ENCODE measurements around the gene AFF1. TPM values are rescaled to one million over a fixed set of nuclear protein-coding genes. Genes with fewer than 3 reads are reported as not detected.

Gene AFF1
- total RNA-seq, 3 donors from 2014 or later: 84.0 to 150 (median 120) TPM

DNA sequence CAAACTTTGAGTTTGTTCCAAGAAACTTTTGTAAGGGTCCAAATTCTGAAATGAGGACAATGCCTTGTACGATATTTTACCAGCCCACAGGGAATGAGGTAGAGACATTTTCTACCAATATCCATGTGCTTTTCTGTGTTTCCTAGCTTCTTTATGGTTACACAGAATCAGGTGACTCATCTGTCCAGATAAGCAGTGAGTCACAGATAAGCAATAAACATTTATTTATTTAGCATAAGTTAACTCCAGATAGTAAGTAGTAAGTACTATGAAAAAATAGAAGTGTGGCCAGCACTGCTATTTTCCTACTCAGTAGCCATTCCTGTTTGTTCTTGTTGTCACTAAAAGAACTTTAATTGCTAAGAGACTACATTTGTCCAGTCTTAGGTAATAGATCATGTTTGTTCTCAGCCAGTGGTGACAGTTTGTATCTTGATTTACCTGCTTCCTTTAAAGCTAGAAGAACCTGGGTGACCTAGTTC lies 7.4 kb downstream of the AFF1 start:
- no peak for DNase-seq
- TF ChIP-seq, protein P1, sequence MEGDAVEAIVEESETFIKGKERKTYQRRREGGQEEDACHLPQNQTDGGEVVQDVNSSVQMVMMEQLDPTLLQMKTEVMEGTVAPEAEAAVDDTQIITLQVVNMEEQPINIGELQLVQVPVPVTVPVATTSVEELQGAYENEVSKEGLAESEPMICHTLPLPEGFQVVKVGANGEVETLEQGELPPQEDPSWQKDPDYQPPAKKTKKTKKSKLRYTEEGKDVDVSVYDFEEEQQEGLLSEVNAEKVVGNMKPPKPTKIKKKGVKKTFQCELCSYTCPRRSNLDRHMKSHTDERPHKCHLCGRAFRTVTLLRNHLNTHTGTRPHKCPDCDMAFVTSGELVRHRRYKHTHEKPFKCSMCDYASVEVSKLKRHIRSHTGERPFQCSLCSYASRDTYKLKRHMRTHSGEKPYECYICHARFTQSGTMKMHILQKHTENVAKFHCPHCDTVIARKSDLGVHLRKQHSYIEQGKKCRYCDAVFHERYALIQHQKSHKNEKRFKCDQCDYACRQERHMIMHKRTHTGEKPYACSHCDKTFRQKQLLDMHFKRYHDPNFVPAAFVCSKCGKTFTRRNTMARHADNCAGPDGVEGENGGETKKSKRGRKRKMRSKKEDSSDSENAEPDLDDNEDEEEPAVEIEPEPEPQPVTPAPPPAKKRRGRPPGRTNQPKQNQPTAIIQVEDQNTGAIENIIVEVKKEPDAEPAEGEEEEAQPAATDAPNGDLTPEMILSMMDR (IDR thresholded peaks at IDR 0.05): no peak
- Histone ChIP-seq H3K4me1 (ENCODE audit: low read depth) (peaks cover 54% of the 10 kb centered on the region), H3K4me3 (no peak overlapping the region), H3K36me3 (ENCODE audit: low read depth) (no peaks in the 10 kb centered on the region), H3K9me3 (no peaks in the 10 kb centered on the region)
- peak; percentile 90 for ATAC-seq
- intact Hi-C loops (cut with DNase I, micrococcal nuclease): no loop called here

DNA sequence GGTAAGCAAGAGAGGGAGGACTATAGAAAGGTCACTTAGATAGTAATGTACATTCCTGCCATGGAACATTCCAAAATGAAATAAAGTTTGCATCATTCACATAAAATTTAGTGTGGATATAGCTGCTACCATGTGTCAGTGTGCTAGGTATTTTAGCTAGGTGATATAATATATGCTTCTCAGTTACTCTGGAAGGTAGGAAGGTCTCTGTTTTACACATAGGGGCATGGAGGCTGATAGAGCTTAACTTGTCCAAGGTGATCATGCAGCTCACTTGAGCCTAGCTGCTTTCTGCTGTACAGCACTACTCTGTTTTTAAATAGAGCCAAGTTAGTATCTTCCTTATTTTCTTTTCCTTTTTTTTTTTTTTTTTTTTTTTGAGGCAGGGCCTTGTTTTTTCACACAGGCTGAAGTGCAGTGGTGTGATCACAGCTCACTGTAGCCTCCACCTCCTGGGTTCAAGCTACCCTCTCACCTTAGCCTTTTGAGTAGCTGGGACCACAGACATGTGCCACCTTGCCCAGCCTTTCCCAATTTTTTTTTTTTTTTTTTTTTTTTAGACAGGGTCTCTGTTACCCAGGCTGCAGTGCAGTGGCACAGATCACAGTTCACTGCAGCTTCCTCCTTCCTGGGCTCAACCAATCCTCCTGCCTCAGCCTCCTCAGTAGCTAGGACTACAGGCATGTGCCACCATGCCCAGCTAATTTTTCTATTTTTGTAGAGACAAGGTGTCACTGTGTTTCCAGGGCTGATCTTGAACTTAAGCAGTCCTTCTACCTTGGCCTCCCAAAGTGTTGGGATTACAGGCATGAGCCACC lies 10.4 kb downstream of the AFF1 start:
- TF ChIP-seq, protein P1 (IDR thresholded peaks at IDR 0.05): no peak

DNA sequence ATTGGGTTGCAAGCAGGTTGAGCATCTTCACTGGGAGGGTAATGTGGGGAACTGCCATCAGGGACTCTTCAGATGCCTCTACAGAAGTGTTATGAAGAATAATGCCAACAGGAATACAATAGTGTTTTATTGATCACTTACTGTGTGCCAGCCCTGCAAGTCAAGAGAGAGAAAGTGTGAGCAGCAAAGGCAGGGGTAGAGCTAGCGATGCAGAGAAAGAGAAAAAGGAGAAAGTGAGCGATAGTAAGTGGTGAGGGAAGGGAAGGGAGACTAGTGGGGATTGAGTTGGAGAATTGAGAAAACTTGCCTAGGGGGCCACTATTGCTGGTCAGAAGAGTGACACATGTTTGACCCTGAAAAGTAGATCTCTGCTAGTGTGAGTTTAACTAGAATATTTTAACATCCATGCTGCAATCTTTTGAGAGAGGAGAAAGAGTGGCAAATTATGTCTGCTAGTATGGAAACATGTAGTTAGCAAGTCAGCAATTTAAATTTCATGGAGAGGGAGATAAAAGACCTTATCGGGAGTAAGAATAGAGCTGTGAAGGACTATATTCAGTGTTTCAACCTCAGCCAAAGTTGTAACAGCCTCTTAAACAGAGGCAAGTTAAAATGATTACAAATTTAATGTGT lies 12.2 kb downstream of the AFF1 start:
- peaks cover 21% of the 10 kb centered on the region for H3K4me1 ChIP-seq (ENCODE audit: low read depth)
- intact Hi-C loops (cut with DNase I, micrococcal nuclease): no loop called here
- TF ChIP-seq, protein P1 (IDR thresholded peaks at IDR 0.05): no peak
- DNase-seq: no peak
- H3K4me3 ChIP-seq: no peak overlapping the region
- ATAC-seq: no peak
- no peaks in the 10 kb centered on the region for H3K9me3 ChIP-seq
- H3K36me3 ChIP-seq (ENCODE audit: low read depth): no peaks in the 10 kb centered on the region

More for the DNA sequence above, 10.4 kb downstream of the AFF1 start:
- ATAC-seq (no peak), DNase-seq (no peak)
- H3K4me1 ChIP-seq (ENCODE audit: low read depth): peaks cover 32% of the 10 kb centered on the region
- no peaks in the 10 kb centered on the region for H3K9me3 ChIP-seq
- H3K4me3 ChIP-seq: no peak overlapping the region
- intact Hi-C loops (cut with DNase I, micrococcal nuclease): no loop called here
- no peaks in the 10 kb centered on the region for H3K36me3 ChIP-seq (ENCODE audit: low read depth)

DNA sequence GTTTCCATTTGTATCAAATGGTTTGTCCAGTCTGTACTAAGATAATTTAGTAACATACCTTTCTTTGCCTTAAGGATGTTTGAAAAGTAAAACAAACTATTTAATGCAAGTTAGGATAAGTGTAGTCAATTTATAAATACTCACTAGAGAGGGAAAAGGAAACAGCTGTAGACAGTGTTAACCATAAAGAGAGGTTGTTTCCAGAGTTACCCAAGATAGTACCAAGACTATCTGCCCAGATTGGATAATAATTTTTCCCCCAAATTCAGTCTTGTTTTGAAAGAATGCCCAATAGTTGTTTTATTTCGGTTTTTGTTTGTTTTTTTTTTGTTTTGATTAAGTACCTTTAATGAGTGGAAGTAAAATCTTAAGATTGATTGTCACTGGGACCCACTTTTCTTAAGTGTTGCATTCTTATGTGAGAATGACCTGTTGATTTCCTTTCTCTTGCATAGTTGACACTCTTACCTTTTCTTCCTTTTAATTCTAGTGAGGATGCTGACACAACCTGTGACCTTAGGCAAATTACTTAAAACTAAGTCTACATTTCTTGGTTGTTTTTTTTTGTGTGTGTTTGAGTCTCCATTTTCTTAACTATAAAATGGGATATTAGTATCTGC lies 12.8 kb downstream of the AFF1 start:
- Histone ChIP-seq H3K36me3 (ENCODE audit: low read depth) (no peaks in the 10 kb centered on the region), H3K4me1 (ENCODE audit: low read depth) (peaks cover 15% of the 10 kb centered on the region), H3K4me3 (no peak overlapping the region), H3K9me3 (no peaks in the 10 kb centered on the region)
- TF ChIP-seq, protein P1 (IDR thresholded peaks at IDR 0.05): no peak
- DNase-seq (no peak), ATAC-seq (no peak)
- intact Hi-C loops (cut with DNase I, micrococcal nuclease): no loop called here

DNA sequence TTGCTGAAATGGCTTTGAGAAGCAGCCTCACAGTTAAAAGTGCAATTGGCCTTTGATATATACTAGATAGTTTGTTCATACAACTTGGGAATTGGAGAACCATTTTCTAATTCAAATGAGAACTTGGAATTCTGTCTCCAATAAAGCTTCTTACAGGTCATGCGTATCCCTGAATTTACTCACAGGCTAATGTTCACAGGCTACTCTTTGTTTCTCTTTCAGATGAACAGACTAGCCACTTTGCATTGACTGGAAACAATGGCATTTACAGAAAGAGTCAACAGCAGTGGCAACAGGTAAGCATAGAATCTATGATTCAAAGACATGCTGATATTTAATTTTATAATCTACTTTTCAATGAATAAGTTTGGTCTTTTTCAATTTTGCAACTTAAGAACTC lies 13.5 kb downstream of the AFF1 start:
- intact Hi-C loops (cut with DNase I, micrococcal nuclease): no loop called here
- DNase-seq (no peak), ATAC-seq (no peak)
- H3K9me3 ChIP-seq: no peaks in the 10 kb centered on the region
- peaks cover 9% of the 10 kb centered on the region for H3K4me1 ChIP-seq (ENCODE audit: low read depth)
- TF ChIP-seq, protein P1 (IDR thresholded peaks at IDR 0.05): no peak
- H3K36me3 ChIP-seq (ENCODE audit: low read depth): no peaks in the 10 kb centered on the region
- H3K4me3 ChIP-seq: no peak overlapping the region
